NCI-H82 treated with DMSO at 0.1 percent for 48 hours (cell line): ENCODE results near the gene CYP4F12.
A peak's percentile ranks its signal among the peaks of the same experiment; 100 is the strongest.

Experiments
- DNase-seq: peaks from one replicate; lab custom pipeline; 2025; ENCODE audit not compliant: unreplicated experiment; lab: John Stamatoyannopoulos, UW

CYP4F12 gene

DNA sequence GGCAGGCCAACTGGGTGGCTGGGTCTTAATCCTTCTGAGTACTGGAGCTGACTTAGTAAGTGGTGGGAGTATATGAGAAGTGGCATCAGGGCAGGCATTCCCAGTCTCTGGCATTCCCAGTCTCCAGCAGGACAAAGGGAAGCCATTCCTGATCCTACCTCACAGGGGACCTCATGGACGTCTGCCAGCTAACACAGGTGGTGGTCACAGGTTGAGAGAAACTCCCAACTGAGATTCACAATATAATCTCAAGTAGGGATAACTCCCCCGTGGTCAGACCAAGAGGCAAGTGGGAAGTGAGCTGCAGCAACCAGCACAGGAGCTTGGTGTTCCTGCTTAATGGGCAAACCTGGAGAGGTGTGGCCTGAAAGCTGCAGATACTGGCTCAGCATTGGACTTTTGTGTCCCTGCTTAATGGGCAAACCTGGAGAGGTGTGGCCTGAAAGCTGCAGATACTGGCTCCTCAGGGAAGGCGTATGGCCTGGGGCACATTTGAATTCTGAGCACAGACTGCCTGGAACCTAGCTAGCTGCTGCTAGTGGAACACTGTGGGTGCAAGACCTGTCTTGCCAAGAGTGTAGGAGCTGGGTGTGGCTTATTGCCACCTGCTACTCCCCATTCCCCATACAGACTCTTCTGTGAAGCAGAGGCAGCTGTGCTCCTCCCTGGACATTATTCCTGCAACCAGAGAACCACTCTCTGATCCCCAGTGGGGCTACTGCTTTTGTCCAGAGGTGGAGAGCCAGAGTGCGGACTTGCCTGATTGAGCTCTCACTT is 29.1 kb downstream of the CYP4F12 start:
- no peak for DNase-seq

DNA sequence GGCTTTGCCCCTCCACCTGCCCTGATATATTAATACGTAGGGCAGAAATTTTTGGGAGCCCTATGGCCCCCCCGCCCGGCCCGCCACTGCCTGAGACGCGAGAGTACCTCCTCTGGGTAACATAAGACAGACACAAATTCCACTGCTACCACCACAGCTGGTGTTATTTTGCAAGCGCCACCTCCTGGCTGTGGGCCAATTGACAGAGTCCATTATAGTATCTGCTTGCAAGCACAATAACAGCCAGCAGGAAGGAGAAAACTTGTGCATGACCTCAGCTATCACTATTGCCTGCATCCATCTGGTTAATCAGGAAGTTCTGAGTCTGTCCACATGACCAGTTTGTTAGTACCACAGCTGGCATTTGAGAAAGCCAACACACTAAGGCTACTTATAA is 29.6 kb downstream of the CYP4F12 start:
- peak; percentile 8 for DNase-seq

DNA sequence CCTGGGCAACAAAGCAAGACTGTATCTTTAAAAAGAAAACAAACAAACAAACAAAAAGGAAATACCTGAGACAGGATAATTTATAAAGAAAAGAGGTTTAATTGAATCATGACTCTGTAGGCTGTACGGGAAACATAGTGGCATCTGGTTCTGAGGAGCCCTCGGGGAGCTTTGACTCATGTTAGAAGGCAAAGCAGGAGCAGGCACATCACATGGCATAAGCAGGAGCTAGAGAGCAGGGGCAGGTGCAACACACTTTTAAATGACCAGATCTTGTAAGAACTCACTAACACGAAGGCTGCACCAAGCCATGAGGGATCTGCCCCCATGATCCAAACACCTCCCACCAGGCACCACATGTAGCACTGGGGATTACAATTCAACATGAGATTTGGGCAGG is 41.8 kb downstream of the CYP4F12 start:
- no peak for DNase-seq

DNA sequence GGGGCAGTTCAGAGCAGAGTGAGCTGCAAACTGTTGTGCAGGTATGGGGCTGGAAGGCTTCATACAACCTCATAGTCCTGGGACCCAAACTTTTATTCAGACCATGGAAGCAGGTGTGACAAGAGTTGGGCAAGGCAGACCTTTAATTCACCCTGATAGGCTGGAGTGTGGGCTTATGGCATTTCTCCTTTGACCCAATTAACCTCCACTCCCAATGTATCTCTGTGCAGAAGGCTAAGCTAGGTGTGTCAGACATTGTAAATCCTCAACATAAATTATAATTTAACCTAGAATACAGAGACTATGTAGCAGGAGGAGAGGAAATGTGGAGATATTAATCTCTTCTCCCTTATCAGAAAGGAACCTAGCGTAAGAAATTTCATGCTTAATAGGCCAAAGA is 42.8 kb downstream of the CYP4F12 start:
- DNase-seq: no peak

DNA sequence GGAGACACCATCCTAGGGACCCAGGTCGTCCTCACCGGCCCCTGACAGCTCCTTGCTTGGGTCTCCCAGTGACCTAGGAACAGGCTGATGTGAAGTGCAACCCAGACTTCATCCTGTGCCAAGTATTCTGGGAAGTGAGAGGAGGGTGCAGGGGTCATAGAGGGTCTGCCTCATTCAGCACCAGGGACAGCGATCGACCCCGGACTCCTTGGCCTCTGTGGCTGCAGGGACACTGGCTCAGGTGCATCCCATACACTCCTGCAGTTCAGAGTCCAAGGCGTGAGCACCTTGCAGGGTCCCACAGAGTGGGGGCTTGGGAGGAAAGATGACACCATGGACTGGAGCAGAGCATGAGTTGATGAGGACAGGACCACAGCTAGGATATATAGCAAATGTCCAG is 44.9 kb downstream of the CYP4F12 start:
- DNase-seq: no peak

DNA sequence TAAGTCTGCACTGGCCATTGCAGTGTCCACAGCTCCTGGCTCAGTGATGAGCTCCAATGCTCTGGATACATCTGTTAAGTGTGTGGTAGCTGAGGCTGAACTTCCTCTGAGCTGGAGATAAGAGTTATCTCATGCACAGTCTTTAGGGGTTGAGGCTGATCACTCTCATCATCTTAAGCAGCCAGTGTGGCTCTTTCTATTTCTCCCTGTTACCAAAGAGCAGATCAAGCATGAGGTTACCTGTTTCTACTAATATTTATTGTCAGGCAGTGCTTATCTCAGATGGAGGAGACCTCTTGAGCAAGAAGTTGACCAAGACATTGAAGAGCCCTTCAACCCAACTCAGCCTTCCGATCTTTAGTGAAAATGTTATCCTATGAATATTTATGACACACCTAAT is 48.4 kb downstream of the CYP4F12 start:
- no peak for DNase-seq

DNA sequence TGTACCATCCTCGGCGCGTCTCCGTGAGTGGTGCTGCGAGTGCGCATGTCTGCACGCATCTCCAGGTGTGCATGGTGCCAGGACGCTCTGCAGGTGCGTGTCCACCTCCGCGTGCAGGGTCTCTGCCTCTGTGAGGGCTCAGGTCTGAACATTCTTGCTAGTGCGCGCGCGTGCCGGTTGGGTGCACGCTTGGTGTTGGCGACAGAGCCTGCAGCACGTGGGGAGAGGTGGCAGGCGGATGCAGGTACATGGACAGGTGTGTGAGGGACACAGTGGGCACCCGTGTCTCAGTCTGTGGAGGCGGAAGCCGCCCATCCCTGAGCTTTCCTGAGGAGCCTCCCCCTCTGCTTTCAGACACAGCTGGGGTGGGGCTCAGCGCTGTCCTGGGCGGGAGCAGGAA is 50.1 kb downstream of the CYP4F12 start:
- no peak for DNase-seq

DNA sequence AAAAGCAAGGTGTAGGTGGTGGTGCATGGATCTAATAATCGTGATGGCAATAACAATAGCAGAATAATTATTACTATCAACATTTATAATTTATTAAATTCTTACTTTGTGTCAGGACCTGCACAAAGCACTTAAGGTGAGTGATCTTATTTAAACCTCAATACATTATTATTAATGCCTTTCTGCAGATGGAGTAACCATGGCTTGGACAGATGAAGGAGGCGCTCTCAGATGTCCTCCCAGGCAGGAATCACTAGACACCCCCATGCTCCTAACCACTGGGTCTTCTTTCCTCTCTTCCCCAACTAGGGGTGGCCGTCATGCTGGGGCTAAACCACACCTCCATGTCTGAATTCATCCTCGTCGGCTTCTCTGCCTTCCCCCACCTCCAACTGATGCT is 54.8 kb downstream of the CYP4F12 start, which contains the start of gene OR10H2:
TSS of gene OR10H2 (plus strand) at position 301 of the 400 bp plus-strand sequence. CDS start at position 321, 20 bp downstream.
- DNase-seq: no peak

DNA sequence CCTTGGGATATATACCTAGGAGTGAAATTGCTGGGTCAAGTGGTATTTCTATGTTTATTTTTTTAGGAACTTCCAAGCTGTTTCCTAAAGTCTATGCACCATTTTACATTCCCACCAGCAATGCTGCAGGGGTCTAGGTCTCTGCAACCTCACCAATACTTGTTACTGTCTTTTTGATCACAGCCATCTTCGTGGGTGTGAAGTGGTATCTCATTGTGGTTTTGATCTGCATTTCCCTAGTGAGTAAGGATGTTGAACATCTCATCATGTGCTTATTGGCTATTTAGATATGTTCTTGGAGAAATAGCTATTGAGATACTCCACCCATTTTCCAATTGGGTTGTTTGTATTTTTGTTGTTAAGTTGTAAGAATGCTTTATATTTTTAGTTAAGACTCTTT is 57.7 kb downstream of the CYP4F12 start:
- no peak for DNase-seq

DNA sequence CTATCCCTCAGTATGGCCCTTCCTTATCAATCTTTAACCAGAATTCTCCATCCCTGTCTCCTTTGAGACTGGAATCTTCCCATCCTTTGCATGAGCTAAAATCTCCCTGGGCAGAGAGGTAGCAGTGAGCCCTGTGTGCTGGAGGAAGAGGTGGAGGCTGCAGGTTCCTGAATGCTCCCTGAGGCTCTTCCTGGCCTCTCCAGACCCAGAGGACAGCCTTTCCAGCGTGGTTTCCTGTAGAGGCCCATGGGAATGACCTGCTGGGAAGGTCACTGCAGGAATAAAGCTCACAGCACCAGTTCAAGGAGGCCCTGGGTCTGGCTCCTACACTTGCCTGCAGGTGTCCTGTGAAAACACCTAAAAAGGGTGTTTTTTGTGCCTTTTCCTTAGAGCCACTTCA is 59.5 kb downstream of the CYP4F12 start:
- no peak for DNase-seq

DNA sequence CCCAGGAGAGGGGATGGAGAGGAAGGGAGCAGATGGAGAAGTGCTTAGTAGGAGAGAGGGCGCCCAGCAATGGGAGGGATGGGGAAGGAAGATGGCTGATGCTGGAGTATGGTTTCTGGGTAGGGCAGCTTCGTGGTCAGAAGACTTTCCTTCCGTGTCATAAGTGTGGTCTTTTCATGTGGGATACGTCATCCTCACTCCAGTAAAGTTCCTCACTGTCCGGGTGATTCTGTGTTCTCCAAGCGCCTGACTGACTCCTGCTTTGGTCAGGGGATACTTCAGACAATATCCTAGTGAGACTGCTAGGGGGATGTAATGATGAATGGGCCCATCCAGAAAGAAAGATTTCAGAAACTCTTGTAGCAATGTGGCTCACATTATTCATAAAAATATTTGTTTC is 61.0 kb downstream of the CYP4F12 start:
- no peak for DNase-seq

DNA sequence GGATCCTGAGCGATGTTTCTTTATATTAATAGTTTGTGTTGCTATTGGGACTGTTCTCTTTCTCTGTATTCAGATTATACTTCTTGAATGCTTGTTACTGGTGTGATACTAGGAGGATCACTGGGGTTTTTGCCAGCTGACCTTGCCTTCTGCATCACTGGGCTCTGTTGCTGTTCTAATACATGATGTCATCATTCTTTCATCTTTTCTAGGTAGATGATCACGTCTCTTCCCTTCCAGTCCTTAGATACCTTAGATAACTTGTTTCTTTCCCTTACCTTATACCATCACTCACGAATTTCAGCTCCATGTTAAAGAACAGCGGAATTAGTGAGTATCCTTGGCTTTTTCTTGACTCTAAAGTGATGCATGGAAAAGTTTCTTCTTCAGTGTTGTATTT is 64.8 kb downstream of the CYP4F12 start, which contains the start of gene OR10H3:
TSS of gene OR10H3 (plus strand) at position 264 of the 400 bp plus-strand sequence. CDS start 3,408 bp downstream, outside the sequence.
- DNase-seq: no peak

DNA sequence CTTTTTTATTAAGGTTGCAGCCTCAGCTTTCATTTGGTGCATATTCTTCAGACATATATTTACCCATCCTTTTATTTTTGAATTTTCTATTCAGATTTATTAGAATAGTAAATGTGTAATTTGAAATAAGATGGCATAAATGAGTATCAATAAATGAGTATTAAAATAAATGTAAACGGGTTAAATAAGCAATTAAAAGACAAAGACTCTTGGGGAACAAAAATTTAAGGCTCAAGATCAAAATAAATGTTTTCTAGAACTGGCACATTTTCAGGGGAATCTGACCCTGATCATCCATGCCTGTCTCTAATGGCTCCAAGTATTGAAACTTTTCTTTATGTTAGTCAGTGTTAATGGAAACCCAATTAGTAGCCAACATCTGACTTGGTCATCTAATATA is 67.9 kb downstream of the CYP4F12 start:
- no peak for DNase-seq
